Measurements from ENCODE around the gene DOCK2.

GRCh38 chr5:169691471-169691870 is 54.4 kb downstream of the DOCK2 start:
- TF ChIP-seq CTCF (IDR thresholded peaks at IDR 0.05): no peak
- TF ChIP-seq POLR2A (IDR thresholded peaks at IDR 0.05): no peak
